HCEC 1CT (cell line): ENCODE measurements around the gene CCDC87.
"Not testable (repeated sequence)": the region's sequence is repeated elsewhere in the genome, so short reads cannot be mapped to it uniquely, and the experiment has no call there.

Experiments
- DNase-seq: peaks from one replicate; pipeline ENCODE4 v3.0.0-alpha.2; 2017

Gene CCDC87

GRCh38 chr11:66616379-66617154 lies 23.7 kb upstream of the CCDC87 start, which contains the start of gene RBM14:
Gene RBM14, plus strand, starts transcription at chr11:66616630. Its CDS starts 91 bp downstream, at chr11:66616721.
- peak; percentile 99 for DNase-seq

DNA sequence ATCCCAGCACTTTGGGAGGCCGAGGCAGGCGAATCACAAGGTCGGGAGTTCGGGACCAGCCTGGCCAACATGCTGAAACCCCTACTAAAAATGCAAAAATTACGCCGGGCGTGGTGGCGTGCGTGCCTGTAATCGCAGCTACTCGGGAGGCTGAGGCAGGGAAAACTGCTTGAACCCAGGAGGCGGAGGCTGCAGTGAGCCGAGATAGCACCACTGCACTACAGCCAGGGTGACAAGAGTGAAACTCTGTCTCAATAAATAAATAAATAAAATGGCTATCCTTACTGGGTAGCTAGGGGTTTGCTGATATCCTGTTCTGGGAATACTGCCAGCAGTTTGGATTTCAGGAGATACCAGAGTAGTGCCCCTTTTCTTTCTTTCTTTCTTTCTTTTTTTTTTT lies 21.2 kb upstream of the CCDC87 start:
- DNase-seq, result no peak

GRCh38 chr11:66612458-66612857 lies 19.6 kb upstream of the CCDC87 start:
- no peak for DNase-seq

- DNase-seq, result no peak
Measured at GRCh38 chr11:66609721-66610617, 17.1 kb upstream of the CCDC87 start.

- peak; percentile 53 for DNase-seq
Measured at GRCh38 chr11:66607126-66607834, 14.4 kb upstream of the CCDC87 start.

GRCh38 chr11:66606608-66607007 lies 13.7 kb upstream of the CCDC87 start:
- DNase-seq, result not testable (repeated sequence)

GRCh38 chr11:66604155-66604554 lies 11.3 kb upstream of the CCDC87 start:
- no peak for DNase-seq

GRCh38 chr11:66603072-66603471 lies 10.2 kb upstream of the CCDC87 start:
- no peak for DNase-seq

DNA sequence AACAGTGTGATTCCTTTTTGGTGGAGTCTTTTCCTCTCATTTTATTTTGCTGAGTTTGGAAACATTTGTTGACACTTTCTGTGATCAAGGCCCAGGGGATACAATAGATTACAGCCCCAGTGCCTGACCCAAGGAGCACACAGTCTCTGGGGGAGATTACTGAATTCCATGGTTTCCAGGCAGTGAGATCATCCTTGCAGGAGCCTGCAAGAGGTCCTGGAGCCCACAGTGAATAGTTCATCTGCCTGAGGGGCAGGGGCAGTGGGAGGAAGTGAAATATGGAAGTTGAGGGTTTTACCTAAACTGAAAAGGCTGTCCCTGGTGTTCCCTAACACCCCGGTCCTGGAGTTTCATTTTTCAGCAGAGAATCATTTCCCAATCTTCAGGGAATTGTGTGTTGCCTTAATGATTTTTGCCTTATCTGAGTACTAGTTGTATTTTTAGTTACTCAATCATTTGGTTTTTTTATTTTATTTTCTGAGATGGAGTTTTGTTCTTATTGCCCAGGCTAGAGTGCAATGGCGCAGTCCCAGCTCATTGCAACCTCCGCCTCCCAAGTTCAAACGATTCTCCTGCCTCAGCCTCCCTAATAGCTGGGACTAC lies 7.9 kb upstream of the CCDC87 start:
- DNase-seq, result no peak

DNA sequence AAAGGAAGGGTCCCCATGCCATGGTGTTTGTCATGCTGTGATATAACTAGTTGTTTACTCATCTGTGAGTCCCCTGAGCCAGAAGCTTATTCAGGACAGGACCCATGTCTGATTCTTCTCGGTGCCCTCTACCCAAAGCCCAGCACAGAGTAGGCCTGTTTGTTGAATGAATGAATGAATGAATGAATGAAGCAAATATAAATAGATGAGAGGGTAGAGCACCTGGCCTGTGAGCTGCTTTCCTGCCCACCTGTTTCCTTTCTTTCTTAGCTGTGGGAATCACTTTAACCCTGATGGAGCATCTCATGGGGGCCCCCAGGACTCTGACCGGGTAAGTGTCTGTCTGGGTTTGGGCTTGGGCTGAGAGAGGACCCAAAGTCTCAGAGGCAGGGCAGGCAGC lies 7.4 kb upstream of the CCDC87 start:
- DNase-seq, result no peak

- no peak for DNase-seq
Measured at GRCh38 chr11:66598993-66599392, 6.1 kb upstream of the CCDC87 start.

DNA sequence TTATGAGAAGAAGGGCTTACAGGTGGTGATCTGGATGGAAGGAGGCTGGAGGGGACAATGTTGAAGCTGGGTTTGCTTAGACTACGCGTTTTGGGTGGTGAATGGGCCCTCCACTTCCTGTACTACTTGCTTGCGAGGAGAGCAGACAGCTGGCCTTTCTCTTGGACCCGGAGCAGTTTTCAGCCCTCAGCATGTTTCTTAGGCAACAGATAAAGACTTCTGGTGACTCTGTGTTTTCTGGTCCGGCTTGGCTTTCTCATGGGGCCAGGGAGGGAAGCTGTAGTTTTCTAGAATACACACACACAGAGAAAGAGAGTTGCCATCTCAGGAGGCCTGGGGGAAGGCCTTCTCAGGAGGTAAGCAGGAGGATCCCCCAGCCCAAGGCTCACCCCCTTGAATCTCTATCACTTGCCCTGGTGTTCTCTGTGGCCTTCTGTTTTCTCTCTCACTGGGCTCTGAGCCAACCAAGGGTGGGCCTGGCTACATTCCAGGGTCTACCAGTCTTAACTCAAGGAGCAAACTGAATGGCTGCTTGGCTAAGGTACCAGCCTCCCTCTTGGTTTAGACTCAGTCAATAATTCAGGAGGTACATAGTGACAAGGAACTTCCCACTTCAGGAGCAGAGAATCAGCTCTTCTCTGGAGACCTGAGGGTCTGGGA lies 2.5 kb upstream of the CCDC87 start:
- no peak for DNase-seq

- no peak for DNase-seq
Measured at GRCh38 chr11:66593650-66594049, 787 bp upstream of the CCDC87 start.

DNA sequence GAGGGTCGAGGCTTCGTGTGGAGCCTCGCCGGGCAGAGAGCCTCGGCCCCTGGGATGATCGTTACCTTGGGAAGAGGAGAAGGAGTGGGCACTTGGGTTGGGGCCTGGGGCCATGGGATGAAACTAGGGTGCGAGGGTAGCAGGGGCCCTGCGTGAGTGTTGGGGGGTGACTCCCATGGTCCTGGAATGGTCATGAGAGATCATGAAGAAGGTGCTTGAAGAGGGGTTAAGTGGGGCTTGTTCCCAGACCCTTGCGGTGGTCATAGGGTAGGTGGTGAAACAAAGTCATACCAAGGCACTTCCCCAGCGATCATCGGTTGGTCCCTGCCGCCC lies 406 bp upstream of the CCDC87 start:
- DNase-seq, result no peak

GRCh38 chr11:66591175-66591574 lies 1.7 kb downstream of the CCDC87 start:
- no peak for DNase-seq

DNA sequence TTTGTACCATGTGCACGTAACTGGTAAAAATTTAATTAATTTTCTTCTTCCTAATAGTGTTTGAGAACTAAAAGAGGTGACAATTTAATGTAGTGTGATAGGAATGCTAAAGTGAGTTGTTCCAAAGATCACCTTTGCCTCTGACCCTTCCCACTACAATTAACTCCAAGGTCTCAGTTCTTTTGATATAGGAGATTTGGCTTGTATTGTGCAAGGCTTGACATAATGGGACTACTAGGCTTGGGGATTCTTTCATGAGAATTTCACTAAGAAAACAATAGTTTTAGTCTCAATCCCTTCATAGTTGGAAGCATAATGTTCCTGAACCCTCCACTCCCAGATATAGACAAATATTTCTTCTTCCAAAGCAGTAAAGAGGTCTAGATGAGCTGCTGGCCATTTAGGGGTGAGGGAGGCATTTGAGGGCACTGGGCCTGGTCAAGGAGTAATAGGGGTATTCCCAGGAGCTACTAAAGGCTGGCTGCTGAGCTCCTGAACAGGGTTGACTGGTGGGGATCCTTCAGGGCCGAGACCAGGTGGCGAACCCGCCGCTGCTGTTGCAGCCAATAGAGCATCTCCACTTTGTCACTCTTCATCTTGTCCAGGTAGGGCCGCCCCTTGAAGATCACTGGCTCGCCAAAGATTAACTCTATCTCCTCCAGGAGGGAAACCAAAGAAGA lies 2.7 kb downstream of the CCDC87 start:
- no peak for DNase-seq

DNA sequence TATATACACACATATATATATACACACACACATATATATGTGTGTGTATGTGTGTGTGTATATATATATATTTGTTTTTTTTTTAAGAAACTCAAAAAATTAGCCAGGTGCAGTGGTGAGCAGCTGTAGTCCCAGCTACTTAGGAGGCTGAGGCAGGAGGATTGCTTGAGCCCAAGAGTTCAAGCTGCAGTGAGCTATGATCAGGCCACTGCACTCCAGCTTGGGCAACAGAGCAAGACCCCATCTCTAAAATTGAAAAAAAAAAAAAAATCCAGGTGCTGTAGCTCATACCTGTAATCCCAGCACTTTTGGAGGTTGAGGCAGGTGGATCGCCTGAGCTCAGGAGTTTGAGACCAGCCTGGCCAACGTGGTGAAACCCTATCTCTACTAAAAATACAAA lies 3.5 kb downstream of the CCDC87 start:
- not testable (repeated sequence) for DNase-seq

DNA sequence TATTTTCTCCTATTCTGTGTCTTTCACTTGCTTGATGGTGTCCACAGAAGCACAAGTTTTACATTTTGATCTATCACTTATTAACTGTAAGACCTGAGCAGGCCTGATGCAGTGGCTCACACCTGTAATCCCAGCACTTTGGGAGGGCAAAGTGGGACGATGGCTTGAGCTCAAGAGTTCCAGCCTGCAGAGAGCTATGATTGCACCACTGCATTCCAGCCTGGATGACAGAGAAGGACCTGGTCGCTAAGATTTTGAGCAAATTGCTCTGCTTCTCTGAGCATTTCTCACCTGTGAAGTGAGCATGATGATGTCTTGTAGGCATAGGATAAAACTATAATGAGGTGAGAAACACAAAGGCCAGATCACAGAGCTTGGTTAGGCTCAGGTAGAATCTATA lies 6.7 kb downstream of the CCDC87 start:
- DNase-seq, result no peak

GRCh38 chr11:66585447-66585846 lies 7.4 kb downstream of the CCDC87 start:
- DNase-seq, result not testable (repeated sequence)

DNA sequence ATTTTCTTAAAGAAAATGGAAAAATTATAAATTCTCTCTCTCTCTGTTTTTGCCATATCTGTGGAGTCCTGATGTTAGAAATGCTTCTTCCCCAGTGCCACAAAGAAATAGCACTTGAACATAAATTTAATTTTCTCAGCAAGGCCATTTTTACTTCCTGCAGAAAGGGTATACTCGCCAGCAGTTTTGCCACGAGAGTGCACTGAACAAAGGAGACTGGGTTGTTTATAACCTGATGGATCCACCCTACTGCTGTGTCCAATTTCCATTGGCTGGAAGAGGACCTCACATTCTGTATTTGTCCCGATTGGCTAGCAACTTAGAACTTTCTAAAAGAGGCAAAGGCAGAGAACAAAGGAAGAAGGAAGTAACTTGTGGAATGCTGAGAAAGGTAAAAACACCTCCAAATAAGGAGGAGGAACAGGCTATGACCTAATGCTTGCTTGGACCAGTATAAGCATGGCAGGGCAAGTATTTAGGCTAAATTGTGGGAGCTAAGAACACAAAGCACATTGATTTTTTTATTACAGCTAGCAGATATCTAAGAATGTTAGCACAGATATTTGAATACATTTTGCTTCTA lies 10.2 kb downstream of the CCDC87 start:
- not testable (repeated sequence) for DNase-seq

DNA sequence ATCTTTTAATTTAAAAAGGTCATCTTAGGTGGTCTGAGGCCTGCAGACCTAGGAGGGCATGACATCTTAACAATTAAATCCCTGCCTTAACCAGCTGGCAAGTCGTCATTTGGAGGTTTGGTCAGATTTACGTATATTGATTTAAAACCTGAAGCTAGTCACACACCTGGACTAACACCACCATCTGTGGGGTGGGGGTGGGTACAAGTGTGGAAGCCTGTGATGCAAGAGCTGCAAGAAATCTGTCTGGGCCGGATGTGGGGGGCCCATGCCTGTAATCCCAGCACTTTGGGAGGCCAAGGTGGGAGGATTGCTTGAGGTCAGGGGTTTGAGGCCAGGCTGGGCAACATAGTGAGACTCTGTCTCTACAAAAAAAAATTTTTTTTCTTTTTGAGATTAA lies 11.6 kb downstream of the CCDC87 start:
- DNase-seq, result no peak
